Small intestine (tissue), 7 donors: ENCODE measurements around the gene NTN1. TPM values are rescaled to one million over a fixed set of nuclear protein-coding genes. Genes with fewer than 3 reads are reported as not detected.

ENCODE experiments used
- DNase-seq, 2 donors: peaks; one replicate each; pipeline versions ENCODE4 v3.0.0 to v3.0.0-alpha.2; 2013
- FAIRE-seq: peaks from 2 replicates; lab custom pipeline; 2012; peaks lifted over from hg19 to GRCh38; lab: Jason Lieb, UNC
- H3K27ac ChIP-seq, 3 donors: one replicate each; pipeline ENCODE4 v1.5.1; 2013; ENCODE audit warnings: low read length in 2 of 3, mild to moderate bottlenecking in 2 of 3, control low read depth in 1 of 3, inconsistent platforms in 1 of 3, low read depth in 1 of 3, moderate library complexity in 1 of 3
- H3K27me3 ChIP-seq, 3 donors: one replicate each; pipeline ENCODE4 v1.6.1; 2013; ENCODE audit warnings: low read length in 3 of 3, inconsistent platforms in 1 of 3; ENCODE audit not compliant: control insufficient read depth in 3 of 3, insufficient read depth in 3 of 3
- H3K36me3 ChIP-seq, 3 donors: one replicate each; pipeline ENCODE4 v1.6.1; 2013; ENCODE audit warnings: low read length in 3 of 3, inconsistent platforms in 1 of 3, low read depth in 1 of 3, mild to moderate bottlenecking in 1 of 3, moderate library complexity in 1 of 3; ENCODE audit not compliant: control insufficient read depth in 3 of 3, insufficient read depth in 2 of 3
- H3K4me1 ChIP-seq, 3 donors: one replicate each; pipeline ENCODE4 v1.6.1; 2013; ENCODE audit warnings: low read length in 2 of 3, inconsistent platforms in 1 of 3, low read depth in 1 of 3, mild to moderate bottlenecking in 1 of 3, moderate library complexity in 1 of 3; ENCODE audit not compliant: control insufficient read depth in 3 of 3, insufficient read depth in 2 of 3
- H3K4me3 ChIP-seq, 3 donors: one replicate each; pipeline ENCODE4 v1.5.1; 2013; ENCODE audit warnings: low read length in 3 of 3, control low read depth in 1 of 3, inconsistent platforms in 1 of 3, low read depth in 1 of 3, mild to moderate bottlenecking in 1 of 3, moderate library complexity in 1 of 3
- H3K9me3 ChIP-seq, 2 donors: one replicate each; pipeline ENCODE4 v1.6.1; 2013; ENCODE audit warnings: low read depth in 1 of 2, low read length in 1 of 2; ENCODE audit not compliant: control insufficient read depth in 2 of 2, insufficient read depth in 1 of 2
- WGBS, 3 donors: extraction: QIAGEN DNeasy Blood & Tissue Kit; methylation state at CpG; one replicate each; pipeline ENCODE4 v1.1.7; 2013; 5-methylcytosine and 5-hydroxymethylcytosine counted together
- polyA plus RNA-seq, 4 donors: library from polyadenylated mRNA; stranded (reverse) in 3 of 4; unstranded in 1 of 4; fragments of 200-250 nt in 3 of 4; fragments of 120-200 nt in 1 of 4; gene quantifications; one replicate each; pipeline versions ENCODE4 v1.2.1 to v1.2.3, GENCODE V29; 2013
- donor health status: healthy with polysubstance abuse.
- donor health status: control.
- donor health status: control.
- donor health status: Bipolar disorder and iron deficiency.
- donor health status: healthy.

Gene NTN1
- polyA plus RNA-seq, 4 donors: 0.22 to 13.2 (median 2.6) TPM

DNA sequence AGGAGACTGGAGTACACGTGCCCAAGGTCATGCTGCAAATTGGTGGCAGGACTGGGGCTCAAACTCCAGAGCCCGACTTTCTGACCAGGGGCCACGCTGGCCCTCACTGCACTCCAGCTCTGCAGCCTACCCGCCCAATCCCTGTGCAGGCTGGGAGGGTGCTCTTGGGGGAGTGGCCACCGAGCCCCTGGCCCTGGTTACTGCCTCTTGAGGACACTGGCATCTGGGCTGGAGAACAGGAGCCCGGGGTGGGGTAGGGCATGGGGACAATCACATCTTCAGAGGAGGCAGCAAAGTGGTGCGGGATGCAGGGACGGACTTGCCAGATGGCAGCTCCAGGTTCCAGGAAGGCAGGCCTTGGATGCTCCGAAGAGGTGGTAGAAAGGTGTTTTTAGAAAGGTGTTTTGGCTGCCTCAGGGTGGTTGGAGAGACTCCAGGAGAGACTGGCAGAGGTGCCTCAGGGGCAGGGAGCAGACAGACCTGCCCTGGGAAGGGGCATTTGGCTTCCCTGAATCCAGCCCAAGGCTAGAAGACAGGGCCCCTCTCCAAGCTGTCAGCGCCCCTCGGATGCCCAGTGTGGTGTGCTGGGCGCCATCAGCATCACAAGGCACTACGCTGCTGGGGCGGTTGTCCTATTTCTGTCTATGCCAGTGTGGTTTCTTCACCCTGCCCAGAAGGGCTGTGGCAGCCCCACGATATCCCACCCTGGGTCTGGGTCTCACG is 220.6 kb downstream of the NTN1 start:
- FAIRE-seq: no peak
- peaks cover 0 to 12% (median 0%) of the 10 kb centered on the region in 3 donors for H3K36me3 ChIP-seq
- no peaks in the 10 kb centered on the region for H3K27me3 ChIP-seq
- H3K9me3 ChIP-seq: peaks cover 0 to 1% of the 10 kb centered on the region in 2 donors
- peaks cover 8 to 48% (median 13%) of the 10 kb centered on the region in 3 donors for H3K4me1 ChIP-seq
- 70 to 84% (median 78%) methylated on average over 14 to 15 of the region's 16 CpGs for WGBS, 3 donors
- no peak for DNase-seq
- H3K27ac ChIP-seq: peak overlapping the region in 2 of 3 donors; percentile 93 to 96
- H3K4me3 ChIP-seq: no peak overlapping the region

DNA sequence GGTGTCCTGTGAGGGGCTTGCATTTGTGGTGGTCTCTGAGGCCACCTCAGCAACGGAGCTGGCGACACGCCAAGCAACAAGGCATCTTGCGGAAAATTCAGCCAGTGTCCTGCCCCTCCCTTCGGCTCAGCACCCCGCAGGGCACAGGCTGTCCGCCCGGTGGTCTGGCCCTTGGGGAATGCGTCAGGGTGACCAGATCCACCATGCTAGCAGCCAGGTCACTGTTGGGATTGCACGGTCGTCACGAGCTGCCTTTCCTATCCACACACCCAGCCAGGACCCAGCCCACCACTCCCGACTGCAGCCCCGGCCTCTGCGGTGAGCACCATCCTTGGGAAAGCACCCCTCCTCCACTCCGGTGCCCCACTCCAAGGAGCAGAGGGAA is 221.2 kb downstream of the NTN1 start:
- H3K27ac ChIP-seq: peak overlapping the region in 1 of 3 donors; percentile 93
- peaks cover 0 to 10% (median 0%) of the 10 kb centered on the region in 3 donors for H3K36me3 ChIP-seq
- no peak for DNase-seq
- 75 to 82% (median 82%) methylated on average over 16 of the region's 16 CpGs for WGBS, 3 donors
- no peaks in the 10 kb centered on the region for H3K9me3 ChIP-seq
- no peak overlapping the region for H3K4me3 ChIP-seq
- FAIRE-seq: no peak
- H3K27me3 ChIP-seq: no peaks in the 10 kb centered on the region
- peaks cover 8 to 47% (median 13%) of the 10 kb centered on the region in 3 donors for H3K4me1 ChIP-seq

DNA sequence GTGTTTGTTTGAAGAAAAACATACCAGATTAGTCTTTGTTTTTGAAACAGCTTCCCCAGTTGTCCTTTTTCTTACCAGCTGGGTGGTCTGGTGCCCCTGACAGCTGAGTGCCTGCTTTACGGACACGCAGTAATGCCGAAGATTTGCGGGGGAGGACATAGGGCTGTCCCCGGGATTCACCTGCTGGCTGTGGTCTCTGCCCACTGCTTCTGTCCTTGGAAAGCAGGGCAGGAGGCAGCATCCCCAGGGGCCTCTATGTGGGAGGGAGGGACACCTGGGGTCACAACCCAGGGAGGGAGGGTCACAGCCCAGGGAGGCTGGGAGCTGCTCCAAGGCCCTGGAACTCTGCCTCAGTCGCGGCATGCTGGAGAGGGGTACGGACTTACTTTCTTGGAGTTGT is 221.7 kb downstream of the NTN1 start:
- 80 to 93% (median 91%) methylated on average over 8 of the region's 8 CpGs for WGBS, 3 donors
- H3K4me3 ChIP-seq: no peak overlapping the region
- H3K4me1 ChIP-seq: peaks cover 5 to 42% (median 13%) of the 10 kb centered on the region in 3 donors
- H3K36me3 ChIP-seq: peaks cover 0 to 15% (median 0%) of the 10 kb centered on the region in 3 donors
- no peaks in the 10 kb centered on the region for H3K9me3 ChIP-seq
- no peaks in the 10 kb centered on the region for H3K27me3 ChIP-seq
- peak overlapping the region in 2 of 3 donors; percentile 43 to 69 for H3K27ac ChIP-seq
- DNase-seq (no peak), FAIRE-seq (no peak)

DNA sequence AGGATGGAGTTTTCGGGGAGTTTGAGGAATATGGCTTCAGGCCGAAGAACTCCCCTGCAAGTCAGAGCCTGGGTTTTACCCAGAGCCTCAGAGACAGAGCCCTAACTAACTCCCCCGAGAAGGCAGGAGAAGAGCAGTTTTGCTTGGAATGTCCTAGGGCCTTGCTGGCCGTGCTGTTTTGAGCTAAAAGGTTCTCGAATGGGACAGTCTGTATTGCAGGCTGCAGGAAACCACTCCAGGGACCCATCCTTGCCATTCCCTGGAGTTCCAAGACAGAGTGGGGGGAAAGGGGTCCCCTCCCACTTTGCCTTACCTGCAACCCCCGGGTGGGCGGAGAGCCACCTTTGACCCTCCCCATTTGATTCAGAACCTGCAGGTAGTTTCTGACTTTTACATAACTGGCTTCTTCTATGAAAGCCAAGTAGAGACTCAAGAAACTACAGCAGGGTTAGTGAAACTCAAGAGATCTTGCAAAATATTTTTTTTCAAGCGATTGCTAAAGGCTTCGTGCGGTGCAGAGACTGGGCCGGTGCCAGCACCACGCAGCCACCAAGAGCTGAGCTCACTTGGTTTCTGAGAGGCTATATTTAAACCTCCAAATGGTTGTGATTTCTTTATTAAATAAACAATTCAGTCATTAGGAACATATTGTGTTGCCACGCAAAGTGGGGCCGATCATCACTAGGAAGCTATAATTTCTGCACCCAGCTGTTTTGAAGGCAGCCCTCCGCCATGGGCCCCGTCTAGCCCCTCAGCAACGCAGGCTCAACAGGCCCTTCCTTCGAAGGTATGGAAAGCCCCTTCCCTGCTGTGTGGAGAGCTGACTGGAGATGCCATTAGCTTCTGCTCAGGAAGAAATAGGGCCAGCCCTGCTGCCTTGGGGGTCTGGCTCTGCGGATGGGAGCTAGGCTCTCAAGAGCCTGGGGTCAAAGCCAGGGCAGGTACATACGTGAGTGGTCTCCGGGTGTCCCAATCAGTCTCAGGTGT is 223.0 kb downstream of the NTN1 start:
- Histone ChIP-seq H3K27me3 (no peaks in the 10 kb centered on the region), H3K4me3 (no peak overlapping the region), H3K9me3 (no peaks in the 10 kb centered on the region), H3K4me1 (peaks cover 0 to 28% (median 10%) of the 10 kb centered on the region in 3 donors), H3K36me3 (peaks cover 0 to 28% (median 0%) of the 10 kb centered on the region in 3 donors), H3K27ac (peak overlapping the region; percentile 20 to 90 (median 61))
- DNase-seq (peak in 1 of 2 donors; percentile 30), FAIRE-seq (no peak)
- WGBS, 3 donors: 68 to 87% (median 84%) methylated on average over 21 of the region's 21 CpGs

DNA sequence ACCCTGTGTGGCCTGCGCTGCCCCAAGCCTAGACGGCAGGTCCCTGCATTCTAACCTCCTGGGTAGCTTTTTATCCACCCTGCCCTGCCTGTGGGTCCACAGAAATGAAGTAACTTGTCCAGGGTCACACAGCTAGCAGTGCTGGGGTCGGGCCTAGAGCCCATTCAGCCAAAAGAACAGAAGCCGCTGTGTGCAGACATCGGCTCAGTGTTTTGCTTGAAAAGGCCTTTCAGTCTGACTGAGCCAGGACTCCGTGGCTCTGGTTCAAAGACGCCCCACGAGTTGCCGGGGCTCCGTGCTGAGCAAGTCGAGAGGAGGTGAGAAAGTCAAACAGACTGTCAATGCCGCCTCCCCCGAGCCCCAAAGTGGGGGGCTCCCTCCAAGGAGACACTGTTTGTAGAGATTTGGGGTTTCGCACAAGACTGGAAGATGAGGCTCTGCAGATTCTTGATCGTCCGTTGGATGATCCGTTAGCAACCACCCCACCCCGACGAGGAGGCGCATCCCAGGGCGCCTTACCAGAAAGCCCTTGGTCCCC is 226.2 kb downstream of the NTN1 start:
- Histone ChIP-seq H3K4me1 (peaks cover 0 to 3% (median 2%) of the 10 kb centered on the region in 3 donors), H3K4me3 (no peak overlapping the region), H3K27ac (no peak overlapping the region), H3K36me3 (peaks cover 0 to 33% (median 2%) of the 10 kb centered on the region in 3 donors), H3K27me3 (no peaks in the 10 kb centered on the region), H3K9me3 (no peaks in the 10 kb centered on the region)
- DNase-seq: no peak
- FAIRE-seq: no peak
- 90 to 93% (median 91%) methylated on average over 21 of the region's 21 CpGs for WGBS, 3 donors

DNA sequence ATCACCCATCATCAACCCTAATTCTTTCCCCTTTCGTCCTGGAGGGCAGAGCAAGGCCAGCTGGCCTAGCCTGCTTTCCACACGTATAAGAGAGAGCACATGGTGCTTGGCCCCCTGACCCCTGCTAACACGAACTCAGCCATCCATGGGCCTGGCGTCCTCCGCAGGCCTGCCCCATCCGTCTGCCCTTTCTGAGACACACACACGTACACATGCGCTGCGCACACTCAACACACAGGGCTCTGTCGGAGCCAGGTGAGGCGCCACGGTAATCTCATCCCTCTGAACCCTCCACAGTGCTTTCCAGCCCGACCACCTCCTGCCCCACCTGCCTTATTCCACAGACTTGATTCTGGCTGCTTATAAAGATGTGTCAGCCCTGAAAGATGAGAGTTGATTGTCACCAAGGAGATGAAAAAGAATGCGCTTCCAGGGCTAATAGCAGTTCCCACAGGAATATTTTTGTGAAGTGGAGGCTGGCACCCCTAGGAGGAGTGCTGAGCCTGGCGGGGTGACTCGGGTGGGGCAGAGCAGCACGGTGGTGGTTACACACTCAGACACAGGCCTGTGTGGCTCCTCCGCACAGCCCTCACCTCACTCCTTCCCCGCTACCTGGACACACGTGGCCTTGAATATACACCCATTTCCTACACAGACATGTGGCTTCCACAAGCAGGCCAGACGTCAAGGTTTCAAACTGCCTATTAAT is 228.1 kb downstream of the NTN1 start:
- Histone ChIP-seq H3K4me3 (no peak overlapping the region), H3K4me1 (no peaks in the 10 kb centered on the region), H3K36me3 (peaks cover 0 to 35% (median 2%) of the 10 kb centered on the region in 3 donors), H3K9me3 (no peaks in the 10 kb centered on the region), H3K27me3 (no peaks in the 10 kb centered on the region), H3K27ac (no peak overlapping the region)
- no peak for DNase-seq
- FAIRE-seq: no peak
- WGBS, 3 donors: 84 to 93% (median 90%) methylated on average over 21 of the region's 21 CpGs

DNA sequence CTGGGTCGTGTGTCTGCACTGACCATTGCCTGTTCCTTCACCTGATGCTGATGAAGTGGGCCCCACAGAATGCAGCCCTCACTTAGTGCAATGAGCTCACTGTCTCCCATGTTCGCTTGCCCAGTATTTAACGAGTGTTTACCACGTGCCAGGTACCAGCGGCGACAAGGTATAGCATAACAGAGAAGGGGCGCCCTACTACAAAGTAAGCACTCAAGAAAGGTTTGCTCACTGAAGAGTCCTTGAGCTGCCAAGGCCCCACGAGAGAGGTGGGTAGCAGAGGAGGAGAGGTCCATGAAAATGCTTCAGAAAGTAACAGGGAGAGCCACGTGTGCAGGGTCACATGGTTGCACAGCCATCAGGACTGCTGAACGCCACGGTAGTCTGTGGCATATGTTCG is 230.0 kb downstream of the NTN1 start:
- DNase-seq (no peak), FAIRE-seq (no peak)
- H3K27ac ChIP-seq: no peak overlapping the region
- peaks cover 0 to 33% (median 2%) of the 10 kb centered on the region in 3 donors for H3K36me3 ChIP-seq
- no peaks in the 10 kb centered on the region for H3K9me3 ChIP-seq
- H3K27me3 ChIP-seq: no peaks in the 10 kb centered on the region
- H3K4me1 ChIP-seq: peaks cover 0 to 5% (median 0%) of the 10 kb centered on the region in 3 donors
- H3K4me3 ChIP-seq: no peak overlapping the region
- WGBS, 3 donors: 81 to 83% (median 83%) methylated on average over 12 of the region's 12 CpGs
